ENCODE results near the gene LITAF.

GRCh38 chr16:11539641-11540050 is 47.1 kb downstream of the LITAF start:
- TF ChIP-seq CTCF (IDR thresholded peaks at IDR 0.05) (no peak), POLR2AphosphoS5 (IDR thresholded peaks at IDR 0.05) (no peak), POLR2A (IDR thresholded peaks at IDR 0.05) (no peak), EP300 (IDR thresholded peaks at IDR 0.05; ENCODE audit: low read depth) (no peak)
